GM21529 (cell line): ENCODE measurements around the gene CACNB3.

Experiments used
- ATAC-seq: cut with Tn5 transposase; IDR thresholded peaks from one replicate; pipeline ENCODE4 v1.9.1; 2021; ENCODE audit not compliant: unreplicated experiment

Gene CACNB3

DNA sequence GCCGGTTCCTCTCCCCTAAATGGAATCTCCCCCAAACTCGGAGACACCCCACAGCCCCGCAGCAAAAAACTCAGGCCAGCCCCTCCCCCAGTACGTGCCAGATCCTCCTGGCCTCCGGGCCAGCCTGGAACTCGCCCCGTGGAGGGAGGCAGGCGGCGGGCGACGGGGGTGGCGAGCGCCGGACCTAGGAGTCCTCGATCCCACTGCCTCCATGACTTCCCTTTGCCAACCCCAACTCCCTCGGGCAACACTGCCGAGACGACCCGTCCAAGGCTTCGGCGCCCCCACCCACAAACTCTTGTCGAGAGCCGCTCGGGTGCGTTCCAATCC is 29.8 kb upstream of the CACNB3 start:
- no peak for ATAC-seq

DNA sequence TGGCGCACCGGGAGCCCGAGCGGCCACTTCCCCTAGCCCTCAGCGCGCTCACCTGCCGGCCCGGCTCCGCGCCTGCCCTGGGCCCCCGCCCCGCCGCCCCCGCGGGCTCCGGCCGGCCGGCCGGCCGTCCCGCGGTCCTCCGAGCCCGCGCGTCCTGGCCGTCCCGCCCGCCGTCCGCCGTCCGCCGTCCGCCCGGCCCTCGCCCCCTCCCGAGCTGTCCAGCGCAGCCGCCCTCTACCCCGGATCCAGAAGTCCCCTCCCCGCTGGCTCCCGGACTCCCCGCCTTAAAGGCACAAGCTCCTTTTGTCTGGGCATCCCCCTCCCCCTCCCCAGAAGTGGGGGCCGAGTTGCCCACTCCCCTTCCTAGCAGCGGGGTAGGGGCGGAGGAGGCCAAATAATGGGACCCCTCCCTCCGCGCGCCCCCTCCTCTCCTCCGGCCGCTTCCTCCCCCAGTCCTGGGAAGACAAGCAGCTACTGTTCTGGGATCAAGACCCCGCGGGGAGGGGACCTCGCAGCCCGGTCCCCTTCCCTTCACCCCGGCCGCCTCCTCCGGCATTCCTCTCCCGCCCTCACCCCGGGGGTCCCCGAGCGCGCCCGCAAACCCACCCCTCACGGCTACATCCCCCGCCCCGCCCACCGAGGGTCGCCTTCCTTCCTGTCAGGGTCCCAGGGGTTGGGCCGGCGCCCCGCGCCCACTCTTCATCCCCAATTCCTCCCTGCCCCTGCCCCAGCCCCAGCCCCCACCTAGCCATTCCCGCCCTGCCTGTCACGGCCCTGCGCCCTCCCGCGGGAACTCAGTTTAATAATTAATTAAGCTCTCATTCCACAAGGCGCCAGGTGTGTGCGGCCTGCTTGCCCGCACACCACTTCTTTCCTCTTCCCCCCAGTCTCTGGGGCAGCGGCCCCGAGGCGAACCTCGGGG is 29.2 kb upstream of the CACNB3 start, which contains the start of gene ADCY6:
Gene ADCY6, minus strand, starts transcription at position 236 of the 922 bp plus-strand sequence. CDS start 5,655 bp downstream, outside the sequence.
- ATAC-seq = no peak

- no peak for ATAC-seq
Observed at GRCh38 chr12:48789858-48790326, 28.4 kb upstream of the CACNB3 start.

DNA sequence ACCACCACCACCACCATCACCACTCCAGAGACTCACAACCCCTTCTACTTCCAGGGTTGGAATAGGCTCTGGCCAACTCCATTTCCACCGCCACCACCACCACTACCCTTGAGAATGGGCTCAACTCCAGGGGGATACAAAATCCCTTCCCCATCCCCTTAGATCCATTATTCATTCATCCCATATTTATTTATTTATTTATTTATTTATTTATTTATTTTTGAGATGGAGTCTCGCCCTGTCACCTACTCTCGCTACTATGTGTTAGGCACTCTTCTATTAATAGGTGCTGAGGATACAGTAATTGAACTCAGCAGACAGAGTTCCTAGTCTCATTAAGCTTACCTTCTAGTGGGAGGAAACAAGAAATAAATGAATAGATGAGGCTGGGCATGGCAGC is 24.6 kb upstream of the CACNB3 start:
- no peak for ATAC-seq

GRCh38 chr12:48794870-48795269 is 23.4 kb upstream of the CACNB3 start:
- no peak for ATAC-seq

- peak; percentile 48 for ATAC-seq
Observed at GRCh38 chr12:48795550-48796455, 22.5 kb upstream of the CACNB3 start.

- ATAC-seq = no peak
Observed at GRCh38 chr12:48796976-48797375, 21.3 kb upstream of the CACNB3 start.

- ATAC-seq = no peak
Observed at GRCh38 chr12:48800457-48800856, 17.8 kb upstream of the CACNB3 start.

GRCh38 chr12:48800971-48801370 is 17.3 kb upstream of the CACNB3 start:
- ATAC-seq = no peak

GRCh38 chr12:48803675-48804074 is 14.6 kb upstream of the CACNB3 start:
- no peak for ATAC-seq

DNA sequence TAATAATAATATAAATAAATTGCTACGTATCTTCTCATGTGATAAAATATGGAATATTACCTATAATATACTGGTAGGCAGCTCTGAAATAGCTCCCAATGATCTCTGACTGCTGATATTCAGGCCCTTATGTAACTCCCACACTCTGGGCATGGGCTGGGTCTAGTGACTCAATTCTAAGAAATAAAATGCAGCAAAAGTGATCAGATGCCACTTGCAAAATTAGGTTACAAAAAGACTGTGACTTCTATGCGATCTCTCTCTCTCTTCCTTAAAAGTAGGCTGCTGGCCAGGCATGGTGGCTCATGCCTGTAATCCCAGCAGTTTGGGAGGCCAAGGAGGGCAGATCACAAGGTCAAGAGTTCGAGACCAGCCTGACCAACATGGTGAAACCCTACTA is 10.3 kb upstream of the CACNB3 start:
- ATAC-seq = no peak

GRCh38 chr12:48810903-48811431 is 7.3 kb upstream of the CACNB3 start:
- no peak for ATAC-seq

DNA sequence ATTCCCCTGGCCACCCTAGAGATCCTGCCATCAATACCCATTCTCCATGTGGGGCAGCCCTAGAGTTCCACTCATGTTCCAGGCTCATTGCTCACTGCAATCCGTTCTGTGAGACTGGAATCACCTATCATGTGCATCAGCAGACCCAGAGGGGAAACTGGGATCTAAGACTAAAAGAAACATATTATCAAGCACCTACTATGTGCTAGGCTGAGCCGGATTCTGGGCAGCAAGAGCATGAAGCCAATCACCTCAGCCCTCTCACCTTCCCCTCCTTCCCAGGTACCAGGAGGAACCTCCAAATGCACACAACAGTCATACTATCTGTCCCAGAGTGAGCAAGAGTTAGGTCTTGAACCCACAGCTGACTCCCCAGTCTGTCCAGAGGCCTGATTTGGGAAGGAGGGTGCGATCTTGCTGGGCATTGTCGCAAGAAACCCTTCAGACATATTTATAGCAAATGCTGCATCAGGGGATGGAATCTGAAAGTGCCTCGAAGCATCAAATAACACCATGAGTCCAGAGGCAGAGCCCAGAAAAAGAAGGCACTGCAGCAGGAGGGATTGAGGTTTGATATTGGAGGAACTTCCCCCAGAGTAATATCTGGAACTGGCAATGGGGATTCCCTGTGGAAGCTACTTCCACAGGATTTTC is 6.7 kb upstream of the CACNB3 start:
- ATAC-seq = no peak

DNA sequence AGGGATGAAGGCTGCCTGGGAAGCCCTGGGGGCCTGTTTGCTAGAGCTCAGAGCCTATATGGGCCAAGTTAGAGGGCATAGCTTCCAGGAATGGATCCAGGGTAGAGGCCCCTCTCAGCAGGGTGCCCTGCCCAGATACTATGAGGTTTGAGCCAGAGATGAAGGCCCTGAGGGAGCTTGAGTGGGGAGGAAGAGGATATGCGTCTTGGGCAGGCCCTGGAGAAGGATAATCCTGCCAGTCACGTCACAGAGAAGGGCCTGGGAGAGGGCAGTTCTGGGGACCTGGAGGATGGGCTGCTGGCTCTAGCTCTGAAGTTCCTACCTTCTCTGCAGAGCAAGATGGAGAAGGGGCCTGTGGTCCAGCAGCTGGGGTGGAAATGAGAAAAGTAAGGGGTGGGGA is 5.9 kb upstream of the CACNB3 start:
- ATAC-seq = no peak

DNA sequence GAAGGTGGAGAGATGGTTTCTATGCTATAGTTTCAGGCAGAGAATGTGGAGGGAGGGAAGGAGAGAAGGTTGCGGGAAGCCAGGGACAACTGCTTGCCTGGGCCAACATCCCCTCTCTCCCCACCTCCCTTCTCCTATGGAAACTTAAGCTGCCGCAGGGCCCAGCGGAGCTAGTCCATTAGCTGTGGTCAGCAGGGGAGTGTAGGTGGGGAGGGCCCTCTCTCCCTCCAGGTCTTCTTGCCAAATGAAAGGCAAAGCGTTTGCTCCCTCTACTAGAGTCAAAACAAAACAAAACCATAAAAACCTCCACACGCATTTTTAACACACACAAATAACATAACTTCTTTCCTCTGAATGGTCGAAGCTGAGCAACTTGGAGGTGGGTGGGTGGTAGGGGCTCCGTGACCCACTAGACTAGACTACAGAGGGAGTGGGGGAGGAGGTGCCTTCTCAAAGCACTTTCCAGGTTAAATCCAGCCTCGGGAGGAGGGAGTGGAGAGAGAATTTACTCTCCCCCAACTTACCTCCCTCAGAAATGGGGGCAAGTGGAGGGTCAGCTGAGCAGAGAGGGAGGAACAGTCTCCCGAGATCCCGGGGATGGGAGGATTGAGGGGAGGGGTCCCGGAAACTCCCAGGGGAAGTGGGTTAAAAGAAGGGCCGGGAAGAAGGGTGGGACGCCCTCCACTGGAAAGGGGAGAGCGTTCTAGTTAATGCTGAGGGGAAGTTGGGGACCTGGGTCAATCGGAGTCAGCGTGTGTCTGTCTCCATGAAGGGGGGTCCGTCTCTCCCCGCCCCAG is 4.6 kb upstream of the CACNB3 start:
- no peak for ATAC-seq

GRCh38 chr12:48814262-48815125 is 3.8 kb upstream of the CACNB3 start:
- ATAC-seq = peak; percentile 77

- peak; percentile 25 for ATAC-seq
Observed at GRCh38 chr12:48815126-48816110, 2.9 kb upstream of the CACNB3 start.
